WTC11 (cell line): Measurements from ENCODE around the gene MORN5. TPM values are rescaled to one million over a fixed set of nuclear protein-coding genes. Genes with fewer than 3 reads are reported as not detected.

Source experiments
- ATAC-seq: fragments of 200-7000 bp; cut with Tn5 transposase; 2 replicates; pipeline ENCODE4 v1.10.0; 2021; ENCODE audit warnings: mild to moderate bottlenecking, moderate library complexity
- CTCF ChIA-PET: fragments of 300-600 bp; sonication (Branson Sonifier 250); formaldehyde crosslinking; loops from one replicate; lab custom pipeline; 2021; ENCODE audit warnings: antibody characterized with exemption; lab: Charles Lee
- POLR2A ChIA-PET: fragments of 350-600 bp; sonication (Branson Sonifier 250); formaldehyde crosslinking; loops from one replicate; lab custom pipeline; 2021; ENCODE audit warnings: antibody characterized with exemption; lab: Charles Lee
- DNase-seq: peaks from one replicate; pipeline ENCODE4 v3.0.0; 2021; ENCODE audit warnings: low spot score
- H3K27ac Mint-ChIP-seq: 2 replicates; pipeline ENCODE4 v1.8.0; 2021; ENCODE audit warnings: mixed read lengths
- H3K27me3 Mint-ChIP-seq: 2 replicates; pipeline ENCODE4 v1.8.0; 2021; ENCODE audit warnings: low read depth, mild to moderate bottlenecking, moderate library complexity, mixed read lengths
- H3K36me3 Mint-ChIP-seq: 2 replicates; pipeline ENCODE4 v1.8.0; 2021; ENCODE audit warnings: mixed read lengths
- H3K4me1 Mint-ChIP-seq: 2 replicates; pipeline ENCODE4 v1.8.0; 2022; ENCODE audit warnings: mixed read lengths
- H3K4me3 Mint-ChIP-seq: 2 replicates; pipeline ENCODE4 v1.8.0; 2021; ENCODE audit warnings: mild to moderate bottlenecking, moderate library complexity, mixed read lengths
- H3K9me3 Mint-ChIP-seq: 2 replicates; pipeline ENCODE4 v1.8.0; 2021; ENCODE audit warnings: mixed read lengths
- ATF1 ChIP-seq: sonication (generic); formaldehyde crosslinking; IDR thresholded peaks from 2 replicates; pipeline ENCODE4 v1.8.1; 2023; ENCODE audit warnings: mild to moderate bottlenecking, moderate library complexity, missing genetic modification reagents
- CREB1 ChIP-seq: sonication (generic); formaldehyde crosslinking; IDR thresholded peaks from 2 replicates; pipeline ENCODE4 v1.8.0; 2023; ENCODE audit warnings: mild to moderate bottlenecking, missing genetic modification reagents
- ETV6 ChIP-seq: sonication (generic); formaldehyde crosslinking; IDR thresholded peaks from 2 replicates; pipeline ENCODE4 v1.8.1; 2022; ENCODE audit warnings: mild to moderate bottlenecking, missing genetic modification reagents
- IRF2 ChIP-seq: sonication (generic); formaldehyde crosslinking; IDR thresholded peaks from 2 replicates; pipeline ENCODE4 v1.8.0; 2022; ENCODE audit warnings: low read depth, missing genetic modification reagents, borderline replicate concordance
- JAZF1 ChIP-seq: fragments of 250-450 bp; sonication (Bioruptor Pico); IDR thresholded peaks from 2 replicates; pipeline ENCODE4 v1.9.0; 2021; ENCODE audit warnings: moderate library complexity, mild to moderate bottlenecking, inconsistent platforms
- JUN ChIP-seq: sonication (generic); formaldehyde crosslinking; IDR thresholded peaks from 2 replicates; pipeline ENCODE4 v1.8.0; 2023; ENCODE audit warnings: mild to moderate bottlenecking, missing genetic modification reagents
- NFE2L1 ChIP-seq: sonication (generic); formaldehyde crosslinking; IDR thresholded peaks from 2 replicates; pipeline ENCODE4 v1.8.1; 2023; ENCODE audit warnings: missing genetic modification reagents
- NFYB ChIP-seq: sonication (generic); formaldehyde crosslinking; conservative IDR thresholded peaks from 2 replicates; pipeline ENCODE4 v1.8.0; 2022; ENCODE audit warnings: low read depth, missing genetic modification reagents
- NR3C1 ChIP-seq: sonication (generic); formaldehyde crosslinking; conservative IDR thresholded peaks from 2 replicates; pipeline ENCODE4 v1.8.1; 2023; ENCODE audit warnings: low read depth, mild to moderate bottlenecking, missing genetic modification reagents
- SP1 ChIP-seq: sonication (generic); formaldehyde crosslinking; conservative IDR thresholded peaks from 2 replicates; pipeline ENCODE4 v1.8.1; 2022; ENCODE audit warnings: missing genetic modification reagents
- TP53 ChIP-seq: sonication (generic); formaldehyde crosslinking; IDR thresholded peaks from 2 replicates; pipeline ENCODE4 v1.8.1; 2023; ENCODE audit warnings: mild to moderate bottlenecking, missing genetic modification reagents
- ZNF232 ChIP-seq: sonication (generic); formaldehyde crosslinking; IDR thresholded peaks from 2 replicates; pipeline ENCODE4 v1.8.0; 2022; ENCODE audit warnings: mild to moderate bottlenecking, missing genetic modification reagents
- ZNF396 ChIP-seq: fragments of 250-450 bp; sonication (Bioruptor Pico); IDR thresholded peaks from 2 replicates; pipeline ENCODE4 v1.8.0; 2021; ENCODE audit warnings: mild to moderate bottlenecking, moderate library complexity, borderline replicate concordance
- ZNF671 ChIP-seq: fragments of 250-450 bp; sonication (Bioruptor Pico); IDR thresholded peaks from 2 replicates; pipeline ENCODE4 v1.8.0; 2021; ENCODE audit warnings: mild to moderate bottlenecking
- total RNA-seq: library from RNA; stranded (reverse); gene quantifications from 3 replicates; pipeline ENCODE4 v1.2.3, GENCODE V29; 2021
- TF ChIP-seq, protein P1 (sequence below): sonication (generic); formaldehyde crosslinking; IDR thresholded peaks from 2 replicates; pipeline ENCODE4 v1.8.1; 2022; ENCODE audit warnings: mild to moderate bottlenecking, missing genetic modification reagents, moderate library complexity, borderline replicate concordance
- TF ChIP-seq, protein P2 (sequence below): sonication (generic); formaldehyde crosslinking; IDR thresholded peaks from 2 replicates; pipeline ENCODE4 v1.8.1; 2022; ENCODE audit warnings: low read depth, mild to moderate bottlenecking, moderate library complexity, missing genetic modification reagents, borderline replicate concordance
- TF ChIP-seq, protein P3 (sequence below): fragments of 250-450 bp; sonication (Bioruptor Pico); IDR thresholded peaks from 2 replicates; pipeline ENCODE4 v1.9.0; 2021; ENCODE audit warnings: mild to moderate bottlenecking, borderline replicate concordance
- TF ChIP-seq, protein P4 (sequence below): sonication (generic); formaldehyde crosslinking; IDR thresholded peaks from 2 replicates; pipeline ENCODE4 v1.8.0; 2022; ENCODE audit warnings: mild to moderate bottlenecking, missing genetic modification reagents
- TF ChIP-seq, protein P5 (sequence below): fragments of 250-450 bp; sonication (Bioruptor Pico); IDR thresholded peaks from 2 replicates; pipeline ENCODE4 v2.1.2; 2022; ENCODE audit warnings: mild to moderate bottlenecking, moderate library complexity
- TF ChIP-seq, protein P6 (sequence below): sonication (generic); formaldehyde crosslinking; IDR thresholded peaks from 2 replicates; pipeline ENCODE4 v1.8.1; 2023; ENCODE audit warnings: mild to moderate bottlenecking, missing genetic modification reagents

MORN5 gene
- total RNA-seq, 1 experiment from 2014 or later: not detected

DNA sequence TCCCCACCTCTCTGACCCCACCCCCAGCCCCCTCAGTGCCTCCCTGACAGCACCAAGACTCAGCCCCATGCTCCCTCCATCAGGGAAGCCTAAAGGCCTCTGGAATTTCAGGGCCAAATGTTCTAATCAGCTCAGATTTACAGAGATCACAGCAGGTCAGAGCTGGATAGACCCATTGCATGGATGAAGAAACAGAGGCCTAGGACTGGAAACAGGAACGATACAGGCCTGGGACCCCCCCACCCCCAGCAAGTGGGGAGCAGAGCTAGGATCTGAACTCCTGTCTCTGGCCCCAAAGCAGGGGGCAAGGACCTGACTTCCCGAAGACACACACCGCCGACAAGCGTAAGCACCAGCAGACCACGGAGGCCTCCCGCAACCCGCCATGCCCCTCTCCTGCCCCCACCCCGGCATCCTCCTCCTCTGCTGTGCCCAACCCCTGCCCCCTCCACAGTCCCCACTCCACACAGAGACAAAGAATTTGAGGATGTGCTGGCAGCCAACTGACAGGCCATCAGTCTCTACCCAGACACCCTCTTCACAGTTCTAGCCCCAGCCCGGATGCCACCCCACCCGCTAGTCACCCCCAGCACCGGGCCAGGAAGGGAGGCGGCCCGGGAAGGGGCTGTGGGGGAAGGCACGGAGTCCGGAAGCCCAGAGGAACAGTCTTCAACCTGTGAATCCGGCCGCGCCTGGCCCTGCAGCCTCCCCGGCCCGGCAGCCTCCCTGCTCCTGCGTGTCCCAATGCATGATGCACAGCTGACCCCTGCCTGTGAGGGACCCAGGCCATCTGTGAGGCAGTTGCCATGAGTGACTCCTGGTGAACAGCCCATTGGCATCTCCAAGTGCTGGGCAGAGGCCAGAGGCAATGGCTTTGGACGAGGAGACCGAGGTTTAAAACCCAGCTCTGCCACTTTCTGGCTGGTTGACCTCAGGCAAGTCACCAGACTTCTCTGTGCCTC is 31.4 kb upstream of the MORN5 start (continued):
- TF ChIP-seq, protein P1, sequence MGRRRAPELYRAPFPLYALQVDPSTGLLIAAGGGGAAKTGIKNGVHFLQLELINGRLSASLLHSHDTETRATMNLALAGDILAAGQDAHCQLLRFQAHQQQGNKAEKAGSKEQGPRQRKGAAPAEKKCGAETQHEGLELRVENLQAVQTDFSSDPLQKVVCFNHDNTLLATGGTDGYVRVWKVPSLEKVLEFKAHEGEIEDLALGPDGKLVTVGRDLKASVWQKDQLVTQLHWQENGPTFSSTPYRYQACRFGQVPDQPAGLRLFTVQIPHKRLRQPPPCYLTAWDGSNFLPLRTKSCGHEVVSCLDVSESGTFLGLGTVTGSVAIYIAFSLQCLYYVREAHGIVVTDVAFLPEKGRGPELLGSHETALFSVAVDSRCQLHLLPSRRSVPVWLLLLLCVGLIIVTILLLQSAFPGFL (CRISPR knock-in tag): no peak
- TF ChIP-seq, protein P2, sequence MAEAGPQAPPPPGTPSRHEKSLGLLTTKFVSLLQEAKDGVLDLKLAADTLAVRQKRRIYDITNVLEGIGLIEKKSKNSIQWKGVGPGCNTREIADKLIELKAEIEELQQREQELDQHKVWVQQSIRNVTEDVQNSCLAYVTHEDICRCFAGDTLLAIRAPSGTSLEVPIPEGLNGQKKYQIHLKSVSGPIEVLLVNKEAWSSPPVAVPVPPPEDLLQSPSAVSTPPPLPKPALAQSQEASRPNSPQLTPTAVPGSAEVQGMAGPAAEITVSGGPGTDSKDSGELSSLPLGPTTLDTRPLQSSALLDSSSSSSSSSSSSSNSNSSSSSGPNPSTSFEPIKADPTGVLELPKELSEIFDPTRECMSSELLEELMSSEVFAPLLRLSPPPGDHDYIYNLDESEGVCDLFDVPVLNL: no peak

DNA sequence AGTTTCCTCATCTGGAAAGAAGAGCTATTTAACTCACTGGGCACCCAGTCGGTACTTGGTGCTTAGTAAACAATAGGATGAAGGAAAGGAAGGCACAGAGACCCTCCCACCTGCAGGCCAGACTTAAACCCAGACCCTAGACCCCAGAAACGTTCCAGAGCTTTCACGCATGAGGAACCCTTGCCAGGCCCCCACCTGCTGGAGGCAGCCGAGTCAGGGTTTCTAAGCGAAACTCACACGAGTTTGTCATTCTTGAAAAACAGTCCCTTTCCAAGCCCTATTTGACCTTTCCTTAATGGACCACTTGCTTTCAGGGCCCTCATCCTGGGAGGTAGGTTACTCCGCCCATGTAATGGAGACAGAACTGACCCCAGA is 30.8 kb upstream of the MORN5 start:
- Mint-ChIP-seq H3K27ac (no peak overlapping the region), H3K4me1 (peaks cover 52% of the 10 kb centered on the region), H3K4me3 (no peak overlapping the region), H3K27me3 (peaks cover 54% of the 10 kb centered on the region), H3K36me3 (no peaks in the 10 kb centered on the region), H3K9me3 (no peaks in the 10 kb centered on the region)
- no peak for DNase-seq
- ChIA-PET CTCF (interaction anchor here (1.3 to 24.3 kb wide), 3 partner anchors 32 to 228 kb away, joined by 4 to 627 read pairs (median 366); no protein-coding TSS in a partner anchor), POLR2A (no interaction called here)
- ATAC-seq: no peak
- TF ChIP-seq, protein P3, sequence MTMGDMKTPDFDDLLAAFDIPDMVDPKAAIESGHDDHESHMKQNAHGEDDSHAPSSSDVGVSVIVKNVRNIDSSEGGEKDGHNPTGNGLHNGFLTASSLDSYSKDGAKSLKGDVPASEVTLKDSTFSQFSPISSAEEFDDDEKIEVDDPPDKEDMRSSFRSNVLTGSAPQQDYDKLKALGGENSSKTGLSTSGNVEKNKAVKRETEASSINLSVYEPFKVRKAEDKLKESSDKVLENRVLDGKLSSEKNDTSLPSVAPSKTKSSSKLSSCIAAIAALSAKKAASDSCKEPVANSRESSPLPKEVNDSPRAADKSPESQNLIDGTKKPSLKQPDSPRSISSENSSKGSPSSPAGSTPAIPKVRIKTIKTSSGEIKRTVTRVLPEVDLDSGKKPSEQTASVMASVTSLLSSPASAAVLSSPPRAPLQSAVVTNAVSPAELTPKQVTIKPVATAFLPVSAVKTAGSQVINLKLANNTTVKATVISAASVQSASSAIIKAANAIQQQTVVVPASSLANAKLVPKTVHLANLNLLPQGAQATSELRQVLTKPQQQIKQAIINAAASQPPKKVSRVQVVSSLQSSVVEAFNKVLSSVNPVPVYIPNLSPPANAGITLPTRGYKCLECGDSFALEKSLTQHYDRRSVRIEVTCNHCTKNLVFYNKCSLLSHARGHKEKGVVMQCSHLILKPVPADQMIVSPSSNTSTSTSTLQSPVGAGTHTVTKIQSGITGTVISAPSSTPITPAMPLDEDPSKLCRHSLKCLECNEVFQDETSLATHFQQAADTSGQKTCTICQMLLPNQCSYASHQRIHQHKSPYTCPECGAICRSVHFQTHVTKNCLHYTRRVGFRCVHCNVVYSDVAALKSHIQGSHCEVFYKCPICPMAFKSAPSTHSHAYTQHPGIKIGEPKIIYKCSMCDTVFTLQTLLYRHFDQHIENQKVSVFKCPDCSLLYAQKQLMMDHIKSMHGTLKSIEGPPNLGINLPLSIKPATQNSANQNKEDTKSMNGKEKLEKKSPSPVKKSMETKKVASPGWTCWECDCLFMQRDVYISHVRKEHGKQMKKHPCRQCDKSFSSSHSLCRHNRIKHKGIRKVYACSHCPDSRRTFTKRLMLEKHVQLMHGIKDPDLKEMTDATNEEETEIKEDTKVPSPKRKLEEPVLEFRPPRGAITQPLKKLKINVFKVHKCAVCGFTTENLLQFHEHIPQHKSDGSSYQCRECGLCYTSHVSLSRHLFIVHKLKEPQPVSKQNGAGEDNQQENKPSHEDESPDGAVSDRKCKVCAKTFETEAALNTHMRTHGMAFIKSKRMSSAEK (CRISPR knock-in tag): no peak
- TF ChIP-seq, protein P4, sequence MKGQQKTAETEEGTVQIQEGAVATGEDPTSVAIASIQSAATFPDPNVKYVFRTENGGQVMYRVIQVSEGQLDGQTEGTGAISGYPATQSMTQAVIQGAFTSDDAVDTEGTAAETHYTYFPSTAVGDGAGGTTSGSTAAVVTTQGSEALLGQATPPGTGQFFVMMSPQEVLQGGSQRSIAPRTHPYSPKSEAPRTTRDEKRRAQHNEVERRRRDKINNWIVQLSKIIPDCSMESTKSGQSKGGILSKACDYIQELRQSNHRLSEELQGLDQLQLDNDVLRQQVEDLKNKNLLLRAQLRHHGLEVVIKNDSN (CRISPR knock-in tag): no peak
- TF ChIP-seq NFE2L1 (CRISPR knock-in tag) (no peak), ZNF396 (CRISPR knock-in tag) (no peak), NFYB (CRISPR knock-in tag) (no peak), SP1 (CRISPR knock-in tag) (no peak), ZNF671 (CRISPR knock-in tag) (no peak), NR3C1 (no peak)

DNA sequence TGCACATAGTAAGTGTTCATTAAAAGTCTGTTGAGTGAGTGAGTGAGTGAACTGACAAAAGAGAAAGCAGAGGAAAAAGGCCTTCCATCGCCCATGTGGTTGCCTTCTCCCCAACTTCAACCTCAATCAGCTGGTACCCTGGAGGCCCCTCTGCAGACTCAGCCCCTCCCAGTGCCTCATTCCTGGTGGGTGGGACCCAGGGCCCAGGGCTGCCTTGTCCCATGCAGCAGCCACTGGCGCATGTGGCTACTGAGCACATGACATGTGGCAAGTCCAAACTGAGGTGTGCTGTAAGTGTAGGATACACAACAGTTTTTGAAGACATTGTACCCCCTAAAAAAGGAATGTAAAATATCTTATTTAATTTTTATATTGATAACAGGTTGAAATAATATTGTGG is 29.7 kb upstream of the MORN5 start:
- ATAC-seq (no peak), DNase-seq (no peak)
- POLR2A ChIA-PET: no interaction called here
- no peak overlapping the region for H3K4me3 Mint-ChIP-seq
- no peaks in the 10 kb centered on the region for H3K36me3 Mint-ChIP-seq
- H3K27ac Mint-ChIP-seq: no peak overlapping the region
- peaks cover 62% of the 10 kb centered on the region for H3K4me1 Mint-ChIP-seq
- H3K9me3 Mint-ChIP-seq: no peaks in the 10 kb centered on the region
- TF ChIP-seq JAZF1: no peak
- H3K27me3 Mint-ChIP-seq: peaks cover 46% of the 10 kb centered on the region
- CTCF ChIA-PET: interaction anchor here (1.3 to 24.3 kb wide), 3 partner anchors 33 to 227 kb away, joined by 4 to 627 read pairs (median 366); no protein-coding TSS in a partner anchor

DNA sequence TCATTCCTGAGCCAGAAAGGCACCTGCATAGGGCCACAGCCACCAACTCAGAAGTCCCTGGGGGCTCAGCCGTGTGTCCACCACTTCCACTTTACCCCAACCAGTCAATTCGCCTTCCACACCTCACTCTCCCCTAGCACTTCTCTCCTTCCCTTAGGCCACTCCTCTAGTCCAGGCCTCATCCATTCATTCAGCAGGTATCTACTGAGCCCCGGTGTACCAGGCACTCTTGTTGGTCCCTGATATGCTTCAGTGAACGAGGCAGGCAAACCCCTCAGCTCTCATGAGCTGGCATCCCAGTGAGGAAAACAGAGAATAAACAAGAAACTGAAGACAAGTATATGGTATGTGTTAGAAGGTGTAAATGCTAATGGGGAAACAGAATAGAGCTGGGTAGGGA is 28.9 kb upstream of the MORN5 start:
- Mint-ChIP-seq H3K27me3 (peaks cover 38% of the 10 kb centered on the region), H3K4me1 (peaks cover 59% of the 10 kb centered on the region), H3K36me3 (no peaks in the 10 kb centered on the region)
- TF ChIP-seq IRF2 (CRISPR knock-in tag) (no peak), ETV6 (CRISPR knock-in tag) (no peak), TP53 (no peak), JAZF1 (no peak), ATF1 (CRISPR knock-in tag) (no peak), CREB1 (CRISPR knock-in tag) (no peak), JUN (CRISPR knock-in tag) (no peak), ZNF232 (CRISPR knock-in tag) (no peak)
- TF ChIP-seq, protein P5, sequence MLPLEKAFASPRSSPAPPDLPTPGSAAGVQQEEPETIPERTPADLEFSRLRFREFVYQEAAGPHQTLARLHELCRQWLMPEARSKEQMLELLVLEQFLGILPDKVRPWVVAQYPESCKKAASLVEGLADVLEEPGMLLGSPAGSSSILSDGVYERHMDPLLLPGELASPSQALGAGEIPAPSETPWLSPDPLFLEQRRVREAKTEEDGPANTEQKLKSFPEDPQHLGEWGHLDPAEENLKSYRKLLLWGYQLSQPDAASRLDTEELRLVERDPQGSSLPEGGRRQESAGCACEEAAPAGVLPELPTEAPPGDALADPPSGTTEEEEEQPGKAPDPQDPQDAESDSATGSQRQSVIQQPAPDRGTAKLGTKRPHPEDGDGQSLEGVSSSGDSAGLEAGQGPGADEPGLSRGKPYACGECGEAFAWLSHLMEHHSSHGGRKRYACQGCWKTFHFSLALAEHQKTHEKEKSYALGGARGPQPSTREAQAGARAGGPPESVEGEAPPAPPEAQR (CRISPR knock-in tag): no peak
- TF ChIP-seq, protein P6, sequence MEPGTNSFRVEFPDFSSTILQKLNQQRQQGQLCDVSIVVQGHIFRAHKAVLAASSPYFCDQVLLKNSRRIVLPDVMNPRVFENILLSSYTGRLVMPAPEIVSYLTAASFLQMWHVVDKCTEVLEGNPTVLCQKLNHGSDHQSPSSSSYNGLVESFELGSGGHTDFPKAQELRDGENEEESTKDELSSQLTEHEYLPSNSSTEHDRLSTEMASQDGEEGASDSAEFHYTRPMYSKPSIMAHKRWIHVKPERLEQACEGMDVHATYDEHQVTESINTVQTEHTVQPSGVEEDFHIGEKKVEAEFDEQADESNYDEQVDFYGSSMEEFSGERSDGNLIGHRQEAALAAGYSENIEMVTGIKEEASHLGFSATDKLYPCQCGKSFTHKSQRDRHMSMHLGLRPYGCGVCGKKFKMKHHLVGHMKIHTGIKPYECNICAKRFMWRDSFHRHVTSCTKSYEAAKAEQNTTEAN (CRISPR knock-in tag): no peak

More for the DNA sequence above, 28.9 kb upstream of the MORN5 start:
- ChIA-PET POLR2A (no interaction called here), CTCF (interaction anchor here (1.9 to 5.8 kb wide), 3 partner anchors 8 to 226 kb away, joined by 13 to 40 read pairs (median 18); no protein-coding TSS in a partner anchor)
- ATAC-seq (no peak), DNase-seq (no peak)
- H3K4me3 Mint-ChIP-seq: no peak overlapping the region
- H3K9me3 Mint-ChIP-seq: no peaks in the 10 kb centered on the region
- no peak overlapping the region; the same call in 1 of the 2 replicates for H3K27ac Mint-ChIP-seq
